ENCODE results near the gene LRCH2.
"Not testable (repeated sequence)": the region's sequence is repeated elsewhere in the genome, so short reads cannot be mapped to it uniquely, and the experiment has no call there.

LRCH2 gene

GRCh38 chrX:115233497-115234455 is at the start of gene LRCH2:
LRCH2 (minus strand) TSS chrX:115234096; CDS start chrX:115234041, 55 bp downstream.
- DNase-seq, result no peak

GRCh38 chrX:115269051-115269683 is 35.3 kb upstream of the LRCH2 start:
- no peak for DNase-seq

GRCh38 chrX:115268421-115268820 is 34.5 kb upstream of the LRCH2 start:
- no peak for DNase-seq

- no peak for DNase-seq
These were observed 32.4 kb upstream of the LRCH2 start for GRCh38 chrX:115266300-115266699.

DNA sequence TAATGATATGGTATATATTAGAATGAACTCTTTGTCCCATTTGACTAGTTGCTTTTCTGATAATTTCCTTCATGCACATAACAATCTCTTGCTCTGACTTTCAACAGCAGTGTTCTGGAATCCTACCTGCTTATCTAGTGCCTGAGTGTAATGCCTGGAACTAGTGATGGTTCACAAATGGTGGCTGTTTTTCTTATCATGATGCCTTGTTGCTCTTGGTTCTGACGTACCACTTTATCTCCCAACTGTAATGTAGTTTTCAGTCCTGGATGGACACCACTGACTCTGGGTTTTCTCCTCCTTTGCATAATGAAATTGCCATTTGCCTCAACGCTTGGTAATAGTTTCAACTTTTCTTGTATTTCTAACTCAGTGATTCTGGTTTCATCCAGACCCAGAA is 30.1 kb upstream of the LRCH2 start:
- no peak for DNase-seq

- no peak for DNase-seq
These were observed 27.3 kb upstream of the LRCH2 start for GRCh38 chrX:115261148-115261547.

- no peak for DNase-seq
These were observed 26.4 kb upstream of the LRCH2 start for GRCh38 chrX:115260330-115260729.

GRCh38 chrX:115259238-115259875 is 25.5 kb upstream of the LRCH2 start:
- DNase-seq, result no peak

GRCh38 chrX:115257711-115258110 is 23.8 kb upstream of the LRCH2 start:
- DNase-seq, result no peak

DNA sequence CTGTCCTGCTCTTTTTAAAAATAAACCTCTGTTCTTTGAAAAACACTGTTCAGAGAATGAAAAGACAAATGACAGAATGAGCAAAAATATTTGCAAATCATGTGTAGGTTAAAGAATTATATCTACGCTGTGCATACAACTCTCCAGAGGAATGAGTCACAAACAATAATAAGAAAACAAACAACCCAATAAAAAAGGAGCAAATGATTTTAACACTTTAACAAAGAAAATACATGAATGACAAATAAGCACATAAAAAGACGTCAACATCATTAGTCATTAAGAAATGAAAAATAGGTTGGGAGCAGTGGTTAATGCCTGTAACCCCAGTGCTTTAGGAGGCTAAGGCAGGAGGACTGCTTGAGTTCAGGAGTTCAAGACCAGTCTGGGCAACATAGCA is 21.1 kb upstream of the LRCH2 start:
- no peak for DNase-seq

DNA sequence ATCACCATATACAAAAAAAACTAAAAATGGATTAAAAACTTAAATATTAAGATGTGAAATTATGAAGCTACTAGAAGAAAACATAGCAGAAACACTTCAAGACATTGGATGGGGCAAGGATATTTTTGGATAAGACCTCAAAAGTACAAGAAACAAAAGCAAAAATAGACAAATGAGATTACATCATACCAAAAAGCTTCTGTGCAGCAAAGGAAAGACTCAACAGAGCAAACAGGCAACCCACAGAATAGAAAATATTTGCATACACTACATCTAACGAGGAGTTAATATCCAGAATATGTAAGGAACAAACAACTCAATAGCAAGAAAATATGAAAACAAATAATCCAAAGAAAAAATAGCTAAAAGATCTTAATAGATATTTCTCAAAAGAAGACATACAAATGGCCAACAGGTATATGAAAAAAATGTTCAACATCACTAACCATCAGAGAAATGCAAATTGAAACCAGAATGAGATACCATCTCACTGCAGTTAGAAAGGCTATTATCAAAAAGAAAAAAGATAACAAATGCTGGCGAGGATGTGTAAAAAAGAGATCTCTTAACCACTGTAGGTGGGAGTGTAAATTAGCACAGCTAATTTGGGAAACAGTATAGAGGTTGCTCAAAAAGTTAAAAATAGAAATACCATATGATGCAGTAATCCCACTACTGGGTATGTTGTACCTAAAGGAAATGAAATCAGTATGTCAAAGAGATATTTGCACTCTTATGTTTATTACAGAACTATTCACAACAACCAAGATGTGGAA is 17.8 kb upstream of the LRCH2 start:
- DNase-seq, result no peak

DNA sequence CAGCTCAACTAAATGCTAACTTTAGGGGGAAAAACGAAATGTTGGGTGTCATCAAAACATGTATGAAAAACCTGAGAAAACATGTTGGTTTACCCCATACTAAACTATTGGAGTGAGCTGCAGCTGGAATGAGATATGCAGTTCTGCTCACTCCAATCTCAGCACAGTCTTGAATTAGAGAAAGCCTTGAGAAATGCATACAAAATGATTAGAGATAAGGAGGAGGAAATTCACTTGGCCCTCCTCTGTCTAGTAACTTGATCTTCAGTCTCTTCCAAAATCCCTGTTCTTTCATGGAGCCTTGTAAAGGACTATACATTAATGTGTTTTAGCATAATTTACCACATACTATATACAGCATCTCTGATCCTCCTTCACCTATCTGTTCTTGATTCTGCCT is 3.2 kb upstream of the LRCH2 start:
- DNase-seq, result no peak

- no peak for DNase-seq
These were observed 2.7 kb upstream of the LRCH2 start for GRCh38 chrX:115236560-115236959.

DNA sequence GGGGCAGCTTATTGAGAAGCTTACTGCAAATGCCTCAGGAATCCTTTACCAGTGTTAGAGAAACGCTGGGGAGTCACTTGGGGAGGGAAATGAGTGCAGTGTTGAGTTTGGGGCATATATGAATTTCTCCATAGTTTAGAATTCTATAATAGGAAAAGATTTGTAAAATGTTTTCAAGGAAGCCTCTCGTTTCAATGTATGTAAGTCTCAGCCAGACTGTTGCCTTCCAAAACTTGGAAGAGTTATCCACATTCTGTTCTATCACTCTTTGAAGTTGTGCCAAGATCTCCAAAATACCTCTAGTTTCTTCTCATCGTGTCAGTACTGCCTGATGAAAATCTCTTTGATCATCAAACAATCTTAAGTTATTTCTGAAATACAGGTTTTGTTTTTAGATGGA is 565 bp upstream of the LRCH2 start:
- no peak for DNase-seq

DNA sequence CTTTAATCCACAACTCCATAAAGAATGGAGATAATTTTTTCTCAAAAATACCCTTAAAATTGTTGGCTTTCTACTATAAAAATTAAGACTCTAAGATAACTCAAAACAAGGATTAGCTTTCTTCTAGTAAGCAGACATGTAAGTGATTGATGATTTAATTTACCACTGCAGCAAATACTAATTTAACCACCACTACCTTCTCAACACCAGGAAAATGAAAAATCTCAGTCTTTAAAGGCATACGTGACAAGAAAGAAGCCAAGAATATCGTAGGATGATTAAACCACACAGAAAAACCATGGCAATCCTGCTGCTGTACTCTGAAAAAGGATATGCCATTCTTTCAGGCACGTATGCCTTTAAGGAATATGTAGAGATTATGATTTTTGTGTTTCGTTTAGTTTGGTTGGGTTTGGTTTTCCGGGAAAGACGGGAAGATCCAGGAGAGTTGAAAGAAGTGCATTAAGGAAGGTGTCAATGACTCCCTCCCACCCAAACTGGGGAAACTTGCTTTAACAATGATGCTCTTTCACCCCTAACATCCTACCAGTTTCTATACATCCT is 881 bp downstream of the LRCH2 start:
- no peak for DNase-seq

DNA sequence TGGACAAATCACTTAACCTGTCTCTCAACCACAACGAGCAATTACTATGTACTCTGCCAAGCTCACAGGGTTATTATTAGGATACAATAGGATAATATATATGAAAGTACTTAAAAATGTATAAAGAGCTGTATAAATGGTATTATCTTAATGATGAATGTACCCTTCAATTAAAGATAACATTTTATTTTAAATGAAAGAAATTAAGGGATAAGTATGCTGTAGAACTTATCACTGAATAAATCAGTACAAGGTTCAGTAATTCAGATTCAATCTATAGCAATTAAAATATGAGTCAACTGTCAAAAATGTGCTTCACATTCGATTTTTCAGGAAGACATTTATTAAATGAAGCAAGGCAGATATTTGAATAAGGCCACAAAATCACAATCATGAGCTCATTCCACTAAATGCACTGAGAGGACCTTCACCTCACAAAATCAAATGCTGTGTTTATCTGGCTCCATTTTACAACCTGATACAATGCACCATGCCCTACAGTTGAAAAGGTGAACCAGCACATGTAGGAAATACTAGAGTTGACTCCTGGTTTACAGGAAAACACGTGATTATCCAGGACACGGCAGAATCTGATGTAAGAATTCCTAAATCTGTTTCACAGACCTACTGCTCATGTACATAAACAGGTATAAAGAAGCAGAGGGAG is 4.4 kb downstream of the LRCH2 start:
- no peak for DNase-seq

- DNase-seq, result no peak
These were observed 7.0 kb downstream of the LRCH2 start for GRCh38 chrX:115226929-115227328.

GRCh38 chrX:115217346-115217745 is 16.6 kb downstream of the LRCH2 start:
- not testable (repeated sequence) for DNase-seq

- DNase-seq, result no peak
These were observed 19.3 kb downstream of the LRCH2 start for GRCh38 chrX:115214605-115215004.

DNA sequence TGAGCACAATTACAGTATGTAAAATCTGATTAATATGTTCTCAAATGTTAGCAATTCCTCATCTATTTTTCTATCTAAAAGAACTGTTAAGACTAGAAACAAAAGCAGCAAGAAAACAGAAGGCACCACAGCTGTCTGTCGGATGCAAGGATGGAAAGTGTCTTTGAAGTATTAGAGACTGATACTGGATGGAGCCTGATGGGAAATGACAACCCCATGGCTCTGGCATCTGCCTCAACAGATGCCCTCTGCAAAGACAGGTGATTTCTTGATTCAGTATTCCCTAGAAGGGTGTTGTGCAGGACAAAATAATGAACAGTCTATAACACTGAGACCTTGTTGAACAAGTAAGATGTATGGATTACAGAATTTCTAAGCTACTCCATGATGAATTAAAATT is 19.7 kb downstream of the LRCH2 start:
- no peak for DNase-seq

DNA sequence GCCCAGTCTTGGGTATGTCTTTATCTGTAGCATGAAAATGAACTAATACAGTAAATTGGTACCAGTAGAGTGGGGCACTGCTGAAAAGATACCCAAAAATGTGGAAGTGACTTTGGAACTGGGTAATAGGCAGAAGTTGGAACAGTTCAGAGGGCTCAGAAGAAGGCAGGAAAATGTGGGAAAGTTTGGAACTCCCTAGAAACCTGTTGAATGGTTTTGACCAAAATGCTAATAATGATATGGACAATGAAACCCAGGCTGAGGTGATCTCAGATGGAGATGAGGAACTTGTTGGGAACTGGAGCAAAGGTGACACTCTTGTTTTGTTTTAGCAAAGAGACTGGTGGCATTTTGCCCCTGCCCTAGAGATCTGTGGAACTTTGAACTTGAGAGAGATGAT is 24.3 kb downstream of the LRCH2 start:
- DNase-seq, result not testable (repeated sequence)

DNA sequence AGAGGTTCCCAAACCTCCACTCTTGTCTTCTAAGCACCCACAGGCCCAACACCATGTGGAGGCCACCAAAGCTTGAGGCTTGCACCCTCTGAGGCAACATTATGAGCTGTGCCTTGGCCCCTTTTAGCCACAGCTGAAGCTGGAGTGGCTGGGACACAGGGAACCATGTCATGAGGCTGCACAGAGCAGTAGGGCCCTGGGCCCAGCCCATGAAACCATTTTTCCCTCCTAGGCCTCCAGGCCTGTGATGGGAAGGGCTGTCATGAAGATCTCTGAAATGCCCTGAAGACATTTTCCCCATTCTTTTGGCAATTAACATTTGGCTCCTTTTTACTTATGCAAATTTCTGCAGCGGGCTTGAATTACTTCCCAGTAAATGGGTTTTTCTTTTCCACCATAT is 29.9 kb downstream of the LRCH2 start:
- no peak for DNase-seq

Data from MV-4-11 (cell line).